Esophagus muscularis mucosa (tissue), 4 donors: ENCODE data around the gene CAPN10.

Experiments
- EP300 ChIP-seq: sonication (generic); formaldehyde crosslinking; IDR thresholded peaks from one replicate; pipeline ENCODE4 v1.6.1; 2017; ENCODE audit warnings: antibody characterized with exemption
- POLR2AphosphoS5 ChIP-seq, 2 donors: sonication (generic); formaldehyde crosslinking; IDR thresholded peaks; one replicate each; pipeline ENCODE4 v1.6.1; 2017; ENCODE audit warnings: antibody characterized with exemption in 2 of 2
- TF ChIP-seq, protein P1 (sequence below), 3 experiments: fragments of 200-600 bp in 2 of 3; fragments of 450-650 bp in 1 of 3; sonication (generic) in 2 of 3; IDR thresholded peaks; one replicate each; pipeline ENCODE4 v1.5.1; 2017 to 2019; ENCODE audit warnings: antibody characterized with exemption in 3 of 3, mild to moderate bottlenecking in 2 of 3, moderate library complexity in 1 of 3

DNA sequence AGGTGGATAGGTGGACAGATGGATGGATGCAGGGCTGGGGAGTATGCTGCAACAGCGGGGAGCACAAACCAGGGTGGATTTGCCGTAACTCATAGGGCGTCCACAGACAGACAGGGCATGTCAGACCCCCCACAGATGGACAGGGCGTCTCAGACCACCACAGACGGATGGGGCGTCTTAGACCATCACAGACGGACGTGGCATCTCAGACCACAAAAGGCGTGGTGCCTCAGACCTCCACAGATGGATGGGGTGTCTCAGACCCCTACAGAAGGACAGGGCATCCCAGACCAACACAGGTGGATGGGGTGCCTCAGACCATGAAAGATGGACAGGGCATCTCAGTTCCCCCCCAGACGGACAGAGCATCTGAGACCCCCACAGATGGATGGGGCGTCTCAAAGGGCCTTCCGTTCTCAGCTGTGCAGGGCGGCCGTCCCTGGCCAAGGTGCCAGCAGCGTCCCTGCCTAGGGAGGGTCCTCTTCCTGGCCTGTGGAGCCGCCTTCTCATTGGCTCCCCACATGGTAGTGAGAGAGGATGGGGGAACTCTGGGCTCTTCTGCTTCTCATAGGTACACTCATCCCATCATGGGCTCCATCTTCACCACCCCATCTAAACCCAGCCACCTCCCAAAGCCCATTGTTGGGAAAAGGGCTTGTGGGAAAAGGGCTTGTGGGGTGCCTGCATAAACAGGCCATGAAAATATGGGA, 30.8 kb upstream of the CAPN10 start:
- TF ChIP-seq, protein P1, sequence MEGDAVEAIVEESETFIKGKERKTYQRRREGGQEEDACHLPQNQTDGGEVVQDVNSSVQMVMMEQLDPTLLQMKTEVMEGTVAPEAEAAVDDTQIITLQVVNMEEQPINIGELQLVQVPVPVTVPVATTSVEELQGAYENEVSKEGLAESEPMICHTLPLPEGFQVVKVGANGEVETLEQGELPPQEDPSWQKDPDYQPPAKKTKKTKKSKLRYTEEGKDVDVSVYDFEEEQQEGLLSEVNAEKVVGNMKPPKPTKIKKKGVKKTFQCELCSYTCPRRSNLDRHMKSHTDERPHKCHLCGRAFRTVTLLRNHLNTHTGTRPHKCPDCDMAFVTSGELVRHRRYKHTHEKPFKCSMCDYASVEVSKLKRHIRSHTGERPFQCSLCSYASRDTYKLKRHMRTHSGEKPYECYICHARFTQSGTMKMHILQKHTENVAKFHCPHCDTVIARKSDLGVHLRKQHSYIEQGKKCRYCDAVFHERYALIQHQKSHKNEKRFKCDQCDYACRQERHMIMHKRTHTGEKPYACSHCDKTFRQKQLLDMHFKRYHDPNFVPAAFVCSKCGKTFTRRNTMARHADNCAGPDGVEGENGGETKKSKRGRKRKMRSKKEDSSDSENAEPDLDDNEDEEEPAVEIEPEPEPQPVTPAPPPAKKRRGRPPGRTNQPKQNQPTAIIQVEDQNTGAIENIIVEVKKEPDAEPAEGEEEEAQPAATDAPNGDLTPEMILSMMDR (IDR thresholded peaks at IDR 0.05) = no peak
- TF ChIP-seq EP300 (no peak), POLR2AphosphoS5 (IDR thresholded peaks at IDR 0.05) (no peak)
